Esophagus muscularis mucosa (tissue), 4 donors: ENCODE results near the gene PODXL2.

Experiments
- EP300 ChIP-seq: sonication (generic); formaldehyde crosslinking; IDR thresholded peaks from one replicate; pipeline ENCODE4 v1.6.1; 2017; ENCODE audit warnings: antibody characterized with exemption
- POLR2A ChIP-seq: fragments of 450-650 bp; IDR thresholded peaks from one replicate; pipeline ENCODE4 v1.6.1; 2017; ENCODE audit warnings: antibody characterized with exemption, moderate library complexity, mild to moderate bottlenecking, low read depth
- TF ChIP-seq, protein P1 (sequence below), 3 experiments: fragments of 200-600 bp in 2 of 3; fragments of 450-650 bp in 1 of 3; sonication (generic) in 2 of 3; IDR thresholded peaks; one replicate each; pipeline ENCODE4 v1.5.1; 2017 to 2019; ENCODE audit warnings: antibody characterized with exemption in 3 of 3, mild to moderate bottlenecking in 2 of 3, moderate library complexity in 1 of 3

DNA sequence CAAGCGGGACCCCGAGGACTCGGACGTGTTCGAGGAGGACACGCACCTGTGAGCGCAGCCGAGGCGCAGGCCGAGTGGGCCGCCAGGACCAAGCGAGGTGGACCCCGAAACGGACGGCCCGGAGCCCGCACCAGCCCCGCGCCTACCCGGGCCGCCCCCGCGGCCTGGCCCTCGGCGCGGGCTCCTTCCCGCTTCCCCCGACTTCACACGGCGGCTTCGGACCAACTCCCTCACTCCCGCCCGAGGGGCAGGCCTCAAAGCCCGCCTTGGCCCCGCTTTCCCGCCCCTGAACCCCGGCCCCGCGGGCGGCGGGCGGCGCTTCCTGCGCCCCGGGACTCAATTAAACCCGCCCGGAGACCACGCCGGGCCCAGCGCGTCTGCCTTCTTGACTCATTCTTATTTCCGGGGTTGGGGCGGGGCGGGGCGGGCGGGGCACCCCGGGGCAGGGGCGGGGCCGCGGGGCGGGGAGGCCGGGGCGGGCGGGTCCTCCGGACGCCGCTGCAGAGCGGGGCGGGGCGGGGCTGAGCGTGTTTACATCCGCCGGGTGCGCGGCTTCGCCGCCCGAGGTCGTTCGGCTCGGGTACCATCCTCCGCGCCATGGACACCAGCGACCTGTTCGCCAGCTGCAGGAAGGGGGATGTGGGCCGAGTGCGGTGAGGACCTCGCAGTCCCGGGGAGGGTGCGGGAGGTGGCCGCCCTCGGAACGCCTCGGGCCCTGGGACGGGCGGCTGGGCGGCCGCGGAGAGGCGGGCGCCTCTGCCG, 43.6 kb downstream of the PODXL2 start, which contains the start of gene ABTB1:
- TF ChIP-seq, protein P1, sequence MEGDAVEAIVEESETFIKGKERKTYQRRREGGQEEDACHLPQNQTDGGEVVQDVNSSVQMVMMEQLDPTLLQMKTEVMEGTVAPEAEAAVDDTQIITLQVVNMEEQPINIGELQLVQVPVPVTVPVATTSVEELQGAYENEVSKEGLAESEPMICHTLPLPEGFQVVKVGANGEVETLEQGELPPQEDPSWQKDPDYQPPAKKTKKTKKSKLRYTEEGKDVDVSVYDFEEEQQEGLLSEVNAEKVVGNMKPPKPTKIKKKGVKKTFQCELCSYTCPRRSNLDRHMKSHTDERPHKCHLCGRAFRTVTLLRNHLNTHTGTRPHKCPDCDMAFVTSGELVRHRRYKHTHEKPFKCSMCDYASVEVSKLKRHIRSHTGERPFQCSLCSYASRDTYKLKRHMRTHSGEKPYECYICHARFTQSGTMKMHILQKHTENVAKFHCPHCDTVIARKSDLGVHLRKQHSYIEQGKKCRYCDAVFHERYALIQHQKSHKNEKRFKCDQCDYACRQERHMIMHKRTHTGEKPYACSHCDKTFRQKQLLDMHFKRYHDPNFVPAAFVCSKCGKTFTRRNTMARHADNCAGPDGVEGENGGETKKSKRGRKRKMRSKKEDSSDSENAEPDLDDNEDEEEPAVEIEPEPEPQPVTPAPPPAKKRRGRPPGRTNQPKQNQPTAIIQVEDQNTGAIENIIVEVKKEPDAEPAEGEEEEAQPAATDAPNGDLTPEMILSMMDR (IDR thresholded peaks at IDR 0.05): no peak
- TF ChIP-seq POLR2A: peak; percentile 88
- TF ChIP-seq EP300: no peak
